Measurements from ENCODE around the gene SPATA6L. TPM values are rescaled to one million over a fixed set of nuclear protein-coding genes. Genes with fewer than 3 reads are reported as not detected.

SPATA6L gene
- 2.8 and 6.5 TPM in 2 replicates for total RNA-seq

- DNase-seq (ENCODE audit: low read depth in 2 of 2) = peak; percentile 76 to 93
Measured at GRCh38 chr9:4666042-4666699, at the start of gene SPATA6L. SPATA6L (minus strand) TSS chr9:4666480; CDS start chr9:4666250, 230 bp downstream.

- DNase-seq (ENCODE audit: low read depth in 2 of 2) = peak in 1 of 2 donors; percentile 31
Measured at GRCh38 chr9:4714266-4715016, 48.2 kb upstream of the SPATA6L start.

- no peak for DNase-seq (ENCODE audit: low read depth in 2 of 2)
Measured at GRCh38 chr9:4713849-4714248, 47.6 kb upstream of the SPATA6L start.

GRCh38 chr9:4709380-4709779 is 43.1 kb upstream of the SPATA6L start:
- DNase-seq (ENCODE audit: low read depth in 2 of 2) = no peak

GRCh38 chr9:4706971-4707622 is 40.8 kb upstream of the SPATA6L start:
- DNase-seq (ENCODE audit: low read depth in 2 of 2) = no peak

GRCh38 chr9:4706021-4706420 is 39.7 kb upstream of the SPATA6L start:
- no peak for DNase-seq (ENCODE audit: low read depth in 2 of 2)

GRCh38 chr9:4704129-4704528 is 37.8 kb upstream of the SPATA6L start:
- DNase-seq (ENCODE audit: low read depth in 2 of 2) = no peak

GRCh38 chr9:4701526-4701925 is 35.2 kb upstream of the SPATA6L start:
- no peak for DNase-seq (ENCODE audit: low read depth in 2 of 2)

- no peak for DNase-seq (ENCODE audit: low read depth in 2 of 2)
Measured at GRCh38 chr9:4700932-4701331, 34.7 kb upstream of the SPATA6L start.

GRCh38 chr9:4700091-4700490 is 33.8 kb upstream of the SPATA6L start:
- no peak for DNase-seq (ENCODE audit: low read depth in 2 of 2)

GRCh38 chr9:4691795-4692194 is 25.5 kb upstream of the SPATA6L start:
- no peak for DNase-seq (ENCODE audit: low read depth in 2 of 2)

- DNase-seq (ENCODE audit: low read depth in 2 of 2) = no peak
Measured at GRCh38 chr9:4690144-4690543, 23.9 kb upstream of the SPATA6L start.

GRCh38 chr9:4689687-4690104 is 23.4 kb upstream of the SPATA6L start:
- no peak for DNase-seq (ENCODE audit: low read depth in 2 of 2)

GRCh38 chr9:4689021-4689420 is 22.7 kb upstream of the SPATA6L start:
- DNase-seq (ENCODE audit: low read depth in 2 of 2) = no peak

GRCh38 chr9:4686584-4686983 is 20.3 kb upstream of the SPATA6L start:
- no peak for DNase-seq (ENCODE audit: low read depth in 2 of 2)

GRCh38 chr9:4686112-4686511 is 19.8 kb upstream of the SPATA6L start:
- DNase-seq (ENCODE audit: low read depth in 2 of 2) = no peak

GRCh38 chr9:4684820-4685219 is 18.5 kb upstream of the SPATA6L start:
- DNase-seq (ENCODE audit: low read depth in 2 of 2) = no peak

GRCh38 chr9:4680750-4681149 is 14.5 kb upstream of the SPATA6L start:
- DNase-seq (ENCODE audit: low read depth in 2 of 2) = peak in 1 of 2 donors; percentile 24

- peak; percentile 32 to 37 for DNase-seq (ENCODE audit: low read depth in 2 of 2)
Measured at GRCh38 chr9:4680173-4680525, 13.9 kb upstream of the SPATA6L start.

GRCh38 chr9:4679268-4680172 is 13.2 kb upstream of the SPATA6L start, which contains the start of gene CDC37L1:
CDC37L1 (plus strand) TSS chr9:4679569; CDS start chr9:4679768, 199 bp downstream.
- DNase-seq (ENCODE audit: low read depth in 2 of 2) = peak; percentile 97 to 98

GRCh38 chr9:4678679-4679267 is 12.5 kb upstream of the SPATA6L start:
- peak; percentile 41 to 66 for DNase-seq (ENCODE audit: low read depth in 2 of 2)

Data from lung microvascular endothelial cell (primary cell).